Panc1 (cell line): ENCODE results near the gene LNX1.

Source experiments
- POLR2AphosphoS5 ChIP-seq: IDR thresholded peaks from 2 replicates; pipeline ENCODE4 v1.6.1; 2012; ENCODE audit warnings: mild to moderate bottlenecking, low read depth, low read length, moderate library complexity
- SIN3A ChIP-seq: IDR thresholded peaks from 2 replicates; pipeline ENCODE4 v1.6.1; 2012; ENCODE audit warnings: low read depth, mild to moderate bottlenecking, low read length, moderate library complexity, borderline replicate concordance; ENCODE audit not compliant: insufficient read depth
- TF ChIP-seq, protein P1 (sequence below): fragments of 450-650 bp; IDR thresholded peaks from 2 replicates; pipeline ENCODE4 v1.5.1; 2017; ENCODE audit warnings: mild to moderate bottlenecking

DNA sequence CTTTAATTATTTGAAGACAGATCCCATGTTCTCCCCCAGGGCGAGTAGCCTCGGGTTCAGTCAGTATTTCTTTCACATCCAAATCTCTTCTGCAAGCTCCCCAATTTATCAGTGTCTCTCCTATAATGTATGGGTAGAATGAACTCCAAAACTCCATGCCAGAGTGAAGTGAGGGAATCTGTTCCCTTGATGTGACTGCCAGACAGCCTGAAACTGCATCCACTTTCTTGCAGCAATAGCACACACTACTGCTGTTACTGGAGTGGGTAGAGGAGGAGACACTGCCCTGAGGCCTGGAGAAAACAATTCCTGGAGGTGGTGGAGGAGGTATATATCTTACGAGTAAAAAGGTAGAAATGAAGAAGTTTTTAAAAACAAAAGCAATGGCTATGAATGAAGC is 11.0 kb downstream of the LNX1 start:
- TF ChIP-seq, protein P1, sequence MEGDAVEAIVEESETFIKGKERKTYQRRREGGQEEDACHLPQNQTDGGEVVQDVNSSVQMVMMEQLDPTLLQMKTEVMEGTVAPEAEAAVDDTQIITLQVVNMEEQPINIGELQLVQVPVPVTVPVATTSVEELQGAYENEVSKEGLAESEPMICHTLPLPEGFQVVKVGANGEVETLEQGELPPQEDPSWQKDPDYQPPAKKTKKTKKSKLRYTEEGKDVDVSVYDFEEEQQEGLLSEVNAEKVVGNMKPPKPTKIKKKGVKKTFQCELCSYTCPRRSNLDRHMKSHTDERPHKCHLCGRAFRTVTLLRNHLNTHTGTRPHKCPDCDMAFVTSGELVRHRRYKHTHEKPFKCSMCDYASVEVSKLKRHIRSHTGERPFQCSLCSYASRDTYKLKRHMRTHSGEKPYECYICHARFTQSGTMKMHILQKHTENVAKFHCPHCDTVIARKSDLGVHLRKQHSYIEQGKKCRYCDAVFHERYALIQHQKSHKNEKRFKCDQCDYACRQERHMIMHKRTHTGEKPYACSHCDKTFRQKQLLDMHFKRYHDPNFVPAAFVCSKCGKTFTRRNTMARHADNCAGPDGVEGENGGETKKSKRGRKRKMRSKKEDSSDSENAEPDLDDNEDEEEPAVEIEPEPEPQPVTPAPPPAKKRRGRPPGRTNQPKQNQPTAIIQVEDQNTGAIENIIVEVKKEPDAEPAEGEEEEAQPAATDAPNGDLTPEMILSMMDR = no peak
- no peak for TF ChIP-seq POLR2AphosphoS5
- no peak for TF ChIP-seq SIN3A
